GM19328 (cell line): ENCODE data around the gene MAPK12.
"Not testable (repeated sequence)": the region's sequence is repeated elsewhere in the genome, so short reads cannot be mapped to it uniquely, and the experiment has no call there.

Experiments used
- ATAC-seq: cut with Tn5 transposase; IDR thresholded peaks from one replicate; pipeline ENCODE4 v1.9.1; 2021; ENCODE audit warnings: mild to moderate bottlenecking, moderate library complexity; ENCODE audit not compliant: unreplicated experiment

Gene MAPK12

DNA sequence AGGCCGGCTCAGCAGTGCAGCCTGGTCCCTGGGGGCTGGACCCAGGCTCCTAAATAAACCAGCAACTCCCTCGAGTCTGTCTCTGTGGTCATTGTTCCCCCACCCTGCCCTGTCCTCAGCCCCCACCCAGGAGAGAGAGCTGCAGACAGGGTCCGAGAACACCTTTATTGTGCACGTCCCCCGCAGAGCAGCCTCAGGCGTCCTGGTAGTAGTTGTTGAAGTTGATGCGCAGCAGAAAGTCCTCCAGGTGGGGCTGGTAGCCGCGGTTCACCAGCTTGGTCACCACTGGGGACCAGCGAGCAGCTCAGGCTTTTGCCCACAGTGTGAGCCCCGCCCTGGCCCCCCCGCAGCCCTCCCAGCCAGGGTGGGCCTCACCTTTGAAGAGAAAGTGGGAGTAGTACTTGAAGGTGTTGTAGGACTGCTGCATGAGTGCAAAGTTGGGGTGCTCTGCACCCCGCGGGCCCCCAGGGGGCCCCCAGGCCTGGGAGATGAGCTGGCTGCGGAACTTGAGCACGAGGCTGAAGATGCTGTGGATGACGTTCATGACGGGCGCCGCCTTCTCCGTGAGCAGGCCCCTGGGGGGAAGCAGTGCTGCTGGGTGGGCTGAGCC is 43.8 kb downstream of the MAPK12 start:
- no peak for ATAC-seq

DNA sequence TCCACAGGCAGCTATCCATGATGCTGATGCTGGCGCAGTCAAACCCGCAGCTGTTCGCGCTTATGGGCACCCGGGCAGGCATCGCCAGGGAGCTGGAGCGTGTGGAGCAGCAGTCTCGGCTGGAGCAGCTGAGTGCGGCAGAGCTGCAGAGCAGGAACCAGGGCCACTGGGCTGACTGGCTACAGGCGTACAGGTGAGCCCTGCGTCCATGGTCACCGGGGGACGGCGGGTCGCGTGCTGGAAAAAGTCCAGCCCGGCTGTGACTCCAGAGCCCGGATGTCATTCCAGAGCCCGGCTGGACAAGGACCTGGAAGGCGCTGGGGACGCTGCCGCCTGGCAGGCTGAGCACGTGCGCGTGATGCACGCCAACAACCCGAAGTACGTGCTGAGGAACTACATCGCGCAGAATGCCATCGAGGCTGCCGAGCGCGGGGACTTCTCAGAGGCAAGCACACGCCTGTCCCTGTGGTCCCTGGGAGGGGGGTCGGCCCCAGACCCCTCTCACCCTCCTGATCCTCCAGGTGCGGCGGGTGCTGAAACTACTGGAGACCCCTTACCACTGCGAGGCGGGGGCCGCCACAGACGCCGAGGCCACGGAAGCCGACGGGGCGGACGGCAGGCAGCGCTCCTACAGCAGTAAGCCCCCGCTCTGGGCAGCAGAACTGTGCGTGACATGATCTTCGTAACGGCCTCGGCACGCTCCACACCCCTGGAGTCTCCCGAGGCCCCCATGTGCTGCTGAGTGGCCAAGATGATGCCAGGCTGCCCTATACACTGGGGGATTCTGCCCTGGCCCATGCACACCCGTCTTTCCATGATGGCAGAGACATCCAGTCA is 44.6 kb downstream of the MAPK12 start:
- ATAC-seq = no peak

DNA sequence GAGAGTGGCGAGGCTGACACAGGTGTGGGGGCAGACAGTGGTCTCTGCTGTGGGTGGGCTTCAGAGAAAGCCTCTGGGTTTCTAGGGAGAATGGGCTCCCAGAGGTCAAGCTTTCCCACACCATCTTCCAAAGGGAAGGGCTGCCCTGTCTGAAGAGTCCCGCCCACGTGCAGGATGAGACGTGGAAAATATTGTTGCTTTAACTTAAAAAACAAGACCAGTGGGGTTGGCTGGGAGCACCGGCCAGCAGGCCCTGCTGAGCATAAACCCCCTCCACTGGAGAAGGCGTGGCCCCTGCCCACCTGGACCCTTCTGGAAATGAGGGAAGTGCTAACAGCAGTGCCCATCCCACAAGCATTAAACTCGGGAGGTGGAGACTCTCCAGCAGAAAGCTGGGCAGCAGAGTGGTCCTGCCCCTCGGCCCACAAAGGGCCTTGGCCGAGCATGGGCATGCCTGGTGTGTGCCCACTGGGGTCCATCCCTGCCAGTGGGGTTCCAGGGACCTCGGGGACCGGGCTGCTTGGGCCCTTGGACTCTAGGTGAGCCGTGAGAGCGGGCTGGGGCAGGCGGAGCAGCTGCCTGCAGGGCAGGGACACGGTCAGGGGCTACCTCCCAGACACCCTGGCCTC is 45.3 kb downstream of the MAPK12 start:
- no peak for ATAC-seq

DNA sequence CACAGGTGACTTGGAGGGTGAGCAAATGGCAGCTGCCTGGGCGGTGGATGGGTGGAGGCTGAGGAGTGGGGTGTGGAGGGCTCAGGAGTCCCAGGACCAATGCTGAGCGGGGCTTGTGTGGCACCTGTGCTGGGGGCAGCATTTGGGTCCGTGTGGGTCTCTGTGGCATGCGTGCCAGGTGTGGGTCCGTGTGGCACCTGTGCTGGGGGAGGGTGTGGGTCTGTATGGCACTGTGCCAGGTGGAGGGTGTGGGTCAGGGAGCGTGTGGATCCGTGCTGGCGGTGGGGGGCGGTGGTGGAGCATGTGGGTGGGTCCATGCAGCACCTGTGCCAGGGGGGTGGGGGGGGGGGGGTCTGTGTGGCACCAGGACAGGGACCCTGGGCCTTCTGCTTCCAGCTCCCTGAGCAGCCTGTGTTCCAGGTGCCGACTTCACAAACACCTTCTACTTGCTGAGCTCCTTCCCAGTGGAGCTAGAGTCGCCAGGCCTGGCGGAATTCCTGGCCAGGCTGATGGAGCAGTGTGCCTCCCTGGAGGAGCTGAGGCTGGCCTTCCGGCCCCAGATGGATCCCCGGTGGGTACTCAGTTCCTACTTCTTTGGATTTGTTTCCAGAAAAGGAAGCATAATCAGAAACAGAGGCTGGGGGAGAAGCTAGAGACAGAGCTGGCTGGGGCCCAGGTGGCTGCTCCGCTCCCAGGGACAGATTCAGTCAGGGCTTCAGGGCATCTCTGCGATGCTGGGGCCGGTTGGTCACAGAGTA is 46.0 kb downstream of the MAPK12 start:
- ATAC-seq = no peak

DNA sequence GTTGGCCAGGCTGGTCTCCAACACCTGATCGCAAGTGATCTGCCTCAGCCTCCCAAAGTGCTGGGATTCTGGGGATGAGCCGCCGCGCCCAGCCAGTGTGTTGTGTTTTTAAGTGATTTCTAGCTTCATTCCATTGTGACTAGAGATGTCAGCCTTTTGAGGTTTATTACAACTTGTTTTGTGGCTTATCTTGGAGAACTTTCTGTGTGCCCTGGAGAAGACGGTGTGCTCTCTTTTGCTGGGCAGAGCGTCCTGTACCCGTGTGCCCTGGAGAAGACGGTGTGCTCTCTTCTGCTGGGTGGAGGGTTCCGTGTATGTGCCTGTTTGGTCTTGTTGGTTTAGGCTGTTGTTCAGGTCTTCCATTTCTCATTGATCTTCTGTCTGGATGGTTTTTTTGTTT is 48.2 kb downstream of the MAPK12 start:
- no peak for ATAC-seq

DNA sequence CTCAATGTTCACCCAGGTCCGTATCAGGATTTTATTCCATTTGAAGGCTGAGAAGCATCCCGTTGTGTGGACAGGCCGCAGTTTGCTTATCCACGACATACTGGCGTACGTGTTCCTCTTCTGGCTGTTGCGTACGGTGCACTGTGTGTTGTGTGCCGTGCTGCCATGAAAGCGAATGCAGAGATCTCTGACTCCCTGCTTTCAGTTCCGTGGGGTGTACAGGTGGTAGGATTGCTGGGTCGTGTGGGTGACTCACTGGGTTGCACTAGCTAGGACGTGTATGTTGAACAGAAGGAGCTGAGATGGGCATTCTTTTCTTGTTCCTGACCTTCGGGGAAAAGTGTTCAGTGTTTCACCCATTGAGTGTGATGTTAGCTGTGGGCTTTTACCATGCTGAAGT is 50.3 kb downstream of the MAPK12 start:
- ATAC-seq = no peak

DNA sequence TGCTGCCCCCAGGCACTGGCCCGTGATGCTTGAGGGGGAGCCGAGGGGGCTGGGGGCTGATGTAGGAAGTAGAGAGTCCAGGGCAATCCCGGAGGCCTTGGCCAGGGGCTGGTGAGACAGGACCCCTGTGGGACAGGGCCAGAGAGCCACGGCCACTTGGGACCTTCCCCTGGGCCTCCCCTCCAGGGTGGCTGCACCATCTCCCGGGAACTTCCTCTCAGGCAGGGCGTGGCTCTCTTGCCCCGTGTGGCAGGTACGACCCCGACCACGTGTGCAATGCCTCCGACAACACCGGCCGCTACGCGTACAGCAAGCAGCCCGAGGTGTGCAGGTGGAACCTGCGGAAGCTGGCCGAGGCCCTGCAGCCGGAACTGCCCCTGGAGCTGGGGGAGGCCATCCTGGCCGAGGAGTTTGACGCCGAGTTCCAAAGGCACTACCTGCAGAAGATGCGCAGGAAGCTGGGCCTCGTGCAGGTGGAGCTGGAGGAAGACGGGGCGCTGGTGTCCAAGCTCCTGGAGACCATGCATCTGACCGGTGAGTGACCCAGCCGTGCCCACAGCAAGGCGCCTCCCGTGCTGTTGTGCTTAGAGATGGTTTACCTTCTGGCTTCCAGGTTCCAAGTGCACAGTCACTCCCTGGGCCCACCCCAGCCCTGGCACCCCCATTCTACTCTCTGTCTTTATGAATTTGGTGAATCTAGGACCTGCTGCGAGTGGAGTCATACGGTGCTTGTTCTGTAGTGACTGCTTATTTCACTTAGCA is 50.9 kb downstream of the MAPK12 start:
- ATAC-seq = no peak

DNA sequence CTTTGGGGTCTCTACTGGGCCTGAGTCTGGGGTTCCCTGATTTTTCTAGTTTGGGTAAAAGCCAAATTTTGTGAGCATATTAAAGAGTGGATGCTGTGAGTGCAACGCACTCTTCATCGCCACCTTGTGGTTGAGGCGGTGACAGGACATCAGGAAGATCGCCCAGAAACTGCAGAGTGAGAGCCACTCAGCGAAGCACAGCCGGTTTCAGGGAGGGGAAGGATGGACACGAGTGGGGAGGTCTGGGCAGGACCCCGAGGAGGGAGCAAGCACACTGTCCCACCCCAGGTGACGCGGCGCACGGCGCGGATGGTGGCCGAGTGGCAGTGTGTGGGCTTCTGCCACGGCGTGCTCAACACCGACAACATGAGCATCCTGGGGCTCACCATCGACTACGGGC is 51.6 kb downstream of the MAPK12 start:
- ATAC-seq = no peak

DNA sequence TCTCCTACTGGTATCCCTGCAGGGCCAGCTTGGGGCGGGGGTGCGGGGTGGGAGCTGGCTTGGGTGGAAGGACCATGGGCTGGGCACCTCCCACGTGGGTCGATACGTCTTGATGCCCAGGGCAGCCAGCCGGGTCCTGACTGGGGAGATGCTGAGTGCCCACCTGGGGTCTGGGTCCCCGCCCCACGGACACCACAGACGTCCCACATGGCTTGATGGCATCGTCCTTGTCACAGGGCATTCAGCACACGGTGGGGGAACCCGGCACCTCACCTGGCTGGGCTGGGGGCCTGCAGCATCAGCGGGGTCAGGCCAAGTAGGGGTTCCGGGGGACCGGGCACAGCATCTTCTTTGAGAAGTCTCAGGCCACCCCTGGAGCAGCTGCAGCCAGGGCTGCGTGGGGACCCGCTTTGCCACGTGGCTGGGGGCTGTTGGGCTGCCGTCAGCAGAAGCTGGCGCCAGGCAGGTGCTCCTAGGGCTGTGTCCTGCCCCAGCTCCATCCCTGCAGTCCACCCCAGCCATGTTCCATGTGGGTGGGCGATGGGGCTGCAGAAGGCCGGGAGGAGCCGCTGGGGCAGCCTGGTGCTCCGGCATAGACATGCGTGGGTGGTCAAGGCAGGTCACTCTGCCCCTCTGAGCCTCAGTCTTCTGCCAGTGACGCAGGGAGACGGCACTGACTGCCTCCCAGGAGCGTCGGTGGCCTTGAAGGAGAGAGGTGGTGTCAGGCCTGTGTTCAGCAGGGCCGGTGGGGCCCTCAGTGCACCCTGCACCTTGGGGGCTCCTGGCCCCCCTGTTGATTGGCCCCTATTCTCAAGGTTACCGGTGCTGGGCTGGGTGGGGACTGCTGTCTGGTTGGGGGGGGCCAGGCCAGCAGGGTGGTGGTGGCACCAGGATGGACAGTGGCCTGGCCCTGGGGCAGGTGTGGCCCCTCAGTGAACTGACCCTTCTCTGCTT is 52.3 kb downstream of the MAPK12 start:
- no peak for ATAC-seq

DNA sequence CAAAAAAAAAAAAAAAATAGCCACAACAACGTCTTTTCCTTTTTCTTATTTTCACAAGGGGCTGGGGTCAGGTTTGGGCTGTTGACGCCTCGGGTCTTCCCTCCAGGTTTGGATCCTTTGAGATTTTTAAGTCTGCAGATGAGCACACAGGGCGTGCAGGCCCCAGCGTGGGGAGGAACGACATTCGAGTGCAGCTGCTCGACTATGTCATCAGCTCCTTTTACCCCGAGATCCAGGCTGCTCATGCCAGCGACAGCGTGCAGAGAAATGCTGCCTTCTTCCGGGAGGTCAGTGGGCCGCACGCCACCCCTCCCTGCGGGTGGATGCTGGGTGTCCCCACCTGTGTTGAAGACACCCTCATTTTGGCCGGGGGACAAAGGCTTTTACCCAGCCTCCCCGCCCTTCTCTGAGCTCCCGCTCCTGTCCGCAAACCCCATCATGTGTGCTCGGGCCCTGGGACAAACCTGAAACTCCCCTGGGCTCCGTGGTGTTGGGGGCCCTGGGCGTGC is 53.0 kb downstream of the MAPK12 start:
- no peak for ATAC-seq

DNA sequence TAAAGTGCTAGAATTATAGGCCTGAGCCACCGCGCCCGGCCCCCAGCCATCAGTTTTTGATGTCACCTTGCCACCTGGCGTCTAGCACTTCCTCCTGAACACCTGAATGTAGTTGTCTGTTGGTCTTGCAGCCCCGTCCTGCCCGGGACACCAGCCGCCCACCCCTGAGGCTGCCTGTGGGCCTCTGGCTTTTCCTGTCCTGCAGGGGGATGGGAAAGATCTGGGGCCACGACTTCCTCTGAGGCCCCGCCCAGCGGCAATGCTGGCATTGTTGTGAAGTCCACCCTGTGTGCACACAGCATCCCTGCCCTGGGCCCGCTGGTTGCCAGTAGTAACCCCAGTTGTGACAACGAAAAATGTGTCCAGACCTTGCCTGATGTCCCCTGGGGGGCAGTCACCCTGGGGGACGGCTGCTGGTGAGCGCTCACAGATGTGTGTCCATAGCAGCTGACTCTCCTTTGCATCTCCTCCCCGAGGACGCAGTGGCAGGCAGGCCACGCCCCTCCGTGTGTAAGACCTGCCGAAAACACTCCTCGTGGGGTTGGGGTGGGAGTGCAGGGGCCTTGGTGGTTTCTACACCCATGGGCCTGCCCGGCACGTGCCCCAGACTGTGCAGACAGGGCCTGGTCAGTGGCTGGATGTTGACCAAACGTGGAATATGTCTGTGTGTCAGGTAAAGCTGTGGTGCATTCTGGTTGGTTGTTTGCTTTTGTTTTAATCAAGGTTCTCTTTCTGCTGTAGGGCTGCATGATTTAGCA is 53.9 kb downstream of the MAPK12 start:
- no peak for ATAC-seq

DNA sequence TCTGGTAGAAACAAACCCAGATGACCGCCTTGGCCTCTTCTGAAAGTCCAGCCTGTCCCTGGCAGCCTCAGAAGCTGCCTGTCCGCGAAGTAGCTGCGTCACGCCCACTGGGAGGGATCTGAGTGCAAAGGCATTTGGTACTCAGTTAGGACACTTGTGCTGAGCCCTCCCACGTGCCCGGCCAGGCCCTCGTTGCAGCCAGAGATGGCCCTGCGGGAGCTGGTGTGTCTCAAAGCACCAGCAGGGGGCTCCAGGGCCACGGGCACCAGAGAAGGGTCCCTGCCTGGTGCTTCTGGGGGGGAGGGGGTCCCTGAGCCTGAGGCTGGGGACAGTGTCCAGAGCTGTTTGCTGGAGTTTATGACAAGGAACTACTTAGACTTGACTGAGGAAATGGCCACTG is 54.9 kb downstream of the MAPK12 start:
- no peak for ATAC-seq

DNA sequence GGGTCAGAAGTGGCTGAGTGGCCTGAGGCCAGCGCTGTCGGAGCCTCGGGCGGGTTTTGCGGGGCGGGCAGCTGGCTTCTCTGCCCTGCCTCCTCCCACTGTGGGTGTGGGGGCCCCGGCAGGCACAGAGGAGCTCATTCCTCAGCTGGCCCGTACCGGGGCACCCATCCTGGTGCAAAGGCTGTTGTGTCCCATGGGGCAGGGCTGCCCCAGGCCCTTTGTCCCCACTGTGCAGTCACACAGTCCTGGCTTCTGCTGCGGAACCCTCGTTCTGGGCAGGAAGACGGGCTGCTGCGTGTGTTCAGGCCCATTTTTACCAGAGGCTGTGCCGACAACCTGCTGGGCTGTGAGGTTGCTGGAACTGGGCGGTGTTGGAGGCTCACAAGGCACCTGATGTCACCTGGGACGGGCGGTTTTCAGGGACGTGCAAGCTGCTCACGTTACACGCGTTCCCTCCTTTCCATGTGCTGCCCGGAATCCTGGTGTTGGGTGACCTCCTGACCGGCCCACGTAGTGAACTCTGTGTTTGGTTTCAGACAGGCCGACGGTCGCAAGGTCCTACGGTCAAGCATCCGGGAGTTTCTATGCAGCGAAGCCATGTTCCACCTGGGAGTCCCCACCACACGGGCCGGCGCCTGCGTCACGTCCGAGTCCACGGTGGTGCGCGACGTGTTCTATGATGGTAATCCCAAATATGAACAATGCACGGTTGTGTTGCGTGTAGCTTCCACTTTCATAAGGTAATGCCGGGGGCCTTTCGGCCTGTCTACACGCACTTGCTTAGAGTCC is 55.5 kb downstream of the MAPK12 start:
- ATAC-seq = no peak

DNA sequence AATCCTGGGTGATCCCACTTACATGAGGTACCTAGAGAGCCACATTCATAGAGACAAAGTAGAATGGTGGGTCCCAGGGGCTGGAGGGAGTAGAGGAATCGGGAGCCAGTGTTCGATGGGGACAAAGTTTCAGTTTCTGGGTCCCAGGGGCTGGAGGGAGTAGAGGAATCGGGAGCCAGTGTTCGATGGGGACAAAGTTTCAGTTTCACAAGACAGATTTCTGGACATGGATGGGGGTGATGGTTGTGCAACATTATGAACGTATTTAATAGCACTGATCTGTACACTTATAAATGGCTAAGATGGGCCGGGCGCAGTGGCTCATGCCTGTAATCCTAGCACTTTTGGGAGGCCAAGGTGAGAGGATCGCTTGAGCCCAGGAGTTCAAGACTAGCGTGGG is 56.5 kb downstream of the MAPK12 start:
- not testable (repeated sequence) for ATAC-seq

DNA sequence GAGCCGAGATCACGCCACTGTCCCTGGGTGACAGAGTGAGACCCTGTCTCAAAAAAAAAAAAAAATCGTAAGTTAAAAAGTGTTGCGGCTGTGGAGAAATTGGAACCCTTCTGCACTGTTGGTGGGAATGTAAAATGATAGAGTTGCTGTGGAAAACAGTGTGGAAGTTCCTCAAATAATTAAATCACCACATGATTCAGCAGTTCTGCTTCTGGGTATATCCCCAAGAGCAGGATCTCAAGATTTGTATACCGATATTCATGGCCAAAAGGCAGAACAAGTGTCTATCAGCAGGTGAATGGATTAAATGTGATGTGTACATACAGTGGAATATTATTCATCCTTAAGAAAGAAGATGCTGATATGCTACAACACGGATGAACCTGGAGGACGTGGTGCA is 56.9 kb downstream of the MAPK12 start:
- ATAC-seq = no peak

DNA sequence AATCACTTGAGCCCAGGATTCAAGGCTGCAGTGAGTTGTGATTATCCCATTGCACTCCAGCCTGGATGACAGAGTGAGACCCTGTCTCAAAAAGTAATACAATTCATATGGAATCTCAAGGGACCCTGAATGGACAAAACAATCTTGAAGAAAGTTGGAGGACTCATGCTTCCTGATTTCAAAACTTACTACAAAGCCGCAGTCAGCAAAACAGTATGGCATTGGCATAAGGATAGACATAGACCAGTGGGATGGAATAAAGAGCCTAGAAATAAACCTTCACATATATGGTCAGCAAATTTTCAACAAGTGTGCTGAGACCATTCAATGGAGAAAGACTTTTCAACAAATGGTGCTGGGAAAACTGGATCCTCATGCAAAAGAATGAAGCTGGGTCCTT is 58.2 kb downstream of the MAPK12 start:
- no peak for ATAC-seq
